ENCODE data around the gene STIP1.

STIP1 gene

GRCh38 chr11:64218628-64219353 lies 32.8 kb downstream of the STIP1 start:
- TF ChIP-seq ZNF274 (IDR thresholded peaks at IDR 0.05; ENCODE audit: low read depth, low read length), result no peak
- no peak overlapping the region for H3K4me3 ChIP-seq (ENCODE audit: low read length)

- no peak overlapping the region for H3K4me3 ChIP-seq (ENCODE audit: low read length)
- no peak for TF ChIP-seq ZNF274 (IDR thresholded peaks at IDR 0.05; ENCODE audit: low read depth, low read length)
Observed at GRCh38 chr11:64219354-64219684, 33.3 kb downstream of the STIP1 start.

- TF ChIP-seq ZNF274 (IDR thresholded peaks at IDR 0.05; ENCODE audit: low read depth, low read length), result no peak
- no peak overlapping the region for H3K4me3 ChIP-seq (ENCODE audit: low read length)
Observed at GRCh38 chr11:64219755-64220154, 33.8 kb downstream of the STIP1 start.

- H3K4me3 ChIP-seq (ENCODE audit: low read length), result no peak overlapping the region
- no peak for TF ChIP-seq ZNF274 (IDR thresholded peaks at IDR 0.05; ENCODE audit: low read depth, low read length)
Observed at GRCh38 chr11:64220271-64220670, 34.3 kb downstream of the STIP1 start.

GRCh38 chr11:64220798-64221197 lies 34.8 kb downstream of the STIP1 start:
- no peak for TF ChIP-seq ZNF274 (IDR thresholded peaks at IDR 0.05; ENCODE audit: low read depth, low read length)
- H3K4me3 ChIP-seq (ENCODE audit: low read length), result no peak overlapping the region

- H3K4me3 ChIP-seq (ENCODE audit: low read length), result no peak overlapping the region
- TF ChIP-seq ZNF274 (IDR thresholded peaks at IDR 0.05; ENCODE audit: low read depth, low read length), result no peak
Observed at GRCh38 chr11:64222651-64223000, 36.7 kb downstream of the STIP1 start.

- no peak overlapping the region for H3K4me3 ChIP-seq (ENCODE audit: low read length)
- no peak for TF ChIP-seq ZNF274 (IDR thresholded peaks at IDR 0.05; ENCODE audit: low read depth, low read length)
Observed at GRCh38 chr11:64223001-64223651, 37.2 kb downstream of the STIP1 start.

GRCh38 chr11:64224151-64224890 lies 38.4 kb downstream of the STIP1 start:
- no peak overlapping the region for H3K4me3 ChIP-seq (ENCODE audit: low read length)
- no peak for TF ChIP-seq ZNF274 (IDR thresholded peaks at IDR 0.05; ENCODE audit: low read depth, low read length)

- peak overlapping the region; percentile 93; the same call in 1 of the 2 replicates for H3K4me3 ChIP-seq (ENCODE audit: low read length)
- no peak for TF ChIP-seq ZNF274 (IDR thresholded peaks at IDR 0.05; ENCODE audit: low read depth, low read length)
Observed at GRCh38 chr11:64224891-64225607, 39.1 kb downstream of the STIP1 start.

GRCh38 chr11:64225608-64226506 lies 39.9 kb downstream of the STIP1 start, which contains the start of the genes NUDT22 and TRPT1:
Gene NUDT22 (plus strand): TSS chr11:64226274. CDS start chr11:64226653, 379 bp downstream.
Gene TRPT1 (minus strand): TSS chr11:64226186. CDS start chr11:64225860, 326 bp downstream.
- peak within 1 kb of the TSS; percentile 93 for H3K4me3 ChIP-seq (ENCODE audit: low read length)
- TF ChIP-seq ZNF274 (IDR thresholded peaks at IDR 0.05; ENCODE audit: low read depth, low read length), result no peak

- TF ChIP-seq ZNF274 (IDR thresholded peaks at IDR 0.05; ENCODE audit: low read depth, low read length), result no peak
Observed at GRCh38 chr11:64226507-64227051, 40.6 kb downstream of the STIP1 start.

GRCh38 chr11:64227405-64227956 lies 41.5 kb downstream of the STIP1 start:
- TF ChIP-seq ZNF274 (IDR thresholded peaks at IDR 0.05; ENCODE audit: low read depth, low read length), result no peak
- H3K4me3 ChIP-seq (ENCODE audit: low read length), result peak overlapping the region; percentile 93; the same call in 1 of the 2 replicates

More at GRCh38 chr11:64226507-64227051, 40.6 kb downstream of the STIP1 start:
- H3K4me3 ChIP-seq (ENCODE audit: low read length), result peak overlapping the region; percentile 93
